Left lung (tissue), 14 donors: ENCODE measurements around the gene ENTPD1. TPM values are rescaled to one million over a fixed set of nuclear protein-coding genes. Genes with fewer than 3 reads are reported as not detected.

Experiments
- ATAC-seq: fragments of 200-7000 bp; cut with Tn5 transposase; one replicate; pipeline ENCODE4 v1.9.1; 2020; ENCODE audit warnings: moderate library complexity
- DNase-seq, 4 donors: peaks; one replicate each; pipeline ENCODE4 v3.0.0-alpha.2; 2013 to 2020
- H3K27ac ChIP-seq, 2 donors: fragments of 200-600 bp; sonication (generic) in 1 of 2; one replicate each; pipeline versions ENCODE4 v1.5.0 to v1.8.0; 2020 to 2021
- H3K27me3 ChIP-seq, 2 donors: fragments of 200-600 bp; sonication (generic) in 1 of 2; one replicate each; pipeline versions ENCODE4 v1.5.0 to v1.8.0; 2020 to 2021
- H3K36me3 ChIP-seq, 2 donors: fragments of 200-600 bp; sonication (generic) in 1 of 2; one replicate each; pipeline versions ENCODE4 v1.5.0 to v1.8.0; 2020 to 2021
- H3K4me1 ChIP-seq, 2 donors: fragments of 200-600 bp; one replicate each; pipeline ENCODE4 v1.8.0; 2021
- H3K4me3 ChIP-seq, 2 donors: fragments of 200-600 bp; sonication (generic) in 1 of 2; one replicate each; pipeline versions ENCODE4 v1.5.0 to v1.8.0; 2020 to 2021; ENCODE audit warnings: mild to moderate bottlenecking in 1 of 2
- H3K9me3 ChIP-seq, 2 donors: fragments of 200-600 bp; sonication (generic) in 1 of 2; one replicate each; pipeline versions ENCODE4 v1.5.0 to v1.8.0; 2020 to 2021
- intact Hi-C, 2 donors: fragments of 100-400 bp; cut with DNase I; formaldehyde crosslinking; loops; one replicate each; pipeline versions ENCODE4 v1.11.2 to v1.14.2; 2022
- long read RNA-seq, 12 donors: library from polyadenylated mRNA in 2 of 12; unstranded in 2 of 12; transcript quantifications; one replicate each; pipeline ENCODE4 v2.0.0 and lab custom pipeline, GENCODE V29; 2019 to 2026
- polyA plus RNA-seq, 6 donors: library from polyadenylated mRNA; unstranded; fragments of 120-200 nt; gene quantifications; one replicate each; pipeline ENCODE4 v1.2.1, GENCODE V29; 2013; ENCODE audit not compliant: insufficient read length in 6 of 6
- total RNA-seq, 2 donors: library from RNA; stranded (reverse); fragmentation: NEBNext Ultra II Directional; extraction: Animal tissue kit (Norgen Biotek cat#: 25700); gene quantifications; one replicate each; pipeline ENCODE4 v1.2.1, GENCODE V29; 2021
- TF ChIP-seq, protein P1 (sequence below), 2 donors: fragments of 200-600 bp; sonication (generic) in 1 of 2; IDR thresholded peaks; one replicate each; pipeline versions ENCODE4 v1.5.0 to v1.8.0; 2021; ENCODE audit warnings: antibody characterized with exemption in 2 of 2
- donor health status: DM: no; HTN: yes; CAD: no.
- donor health status: DM: no; HTN: no; CAD: no.

The ENTPD1 gene, protein sequence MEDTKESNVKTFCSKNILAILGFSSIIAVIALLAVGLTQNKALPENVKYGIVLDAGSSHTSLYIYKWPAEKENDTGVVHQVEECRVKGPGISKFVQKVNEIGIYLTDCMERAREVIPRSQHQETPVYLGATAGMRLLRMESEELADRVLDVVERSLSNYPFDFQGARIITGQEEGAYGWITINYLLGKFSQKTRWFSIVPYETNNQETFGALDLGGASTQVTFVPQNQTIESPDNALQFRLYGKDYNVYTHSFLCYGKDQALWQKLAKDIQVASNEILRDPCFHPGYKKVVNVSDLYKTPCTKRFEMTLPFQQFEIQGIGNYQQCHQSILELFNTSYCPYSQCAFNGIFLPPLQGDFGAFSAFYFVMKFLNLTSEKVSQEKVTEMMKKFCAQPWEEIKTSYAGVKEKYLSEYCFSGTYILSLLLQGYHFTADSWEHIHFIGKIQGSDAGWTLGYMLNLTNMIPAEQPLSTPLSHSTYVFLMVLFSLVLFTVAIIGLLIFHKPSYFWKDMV
- total RNA-seq (10 to 100 TPM; 31.4 to 37.6 TPM), polyA plus RNA-seq (10 to 100 TPM; 20.2 to 29.4 (median 22.8) TPM)
- long read RNA-seq, donor 1, transcript ENTPD1-201 (10 exons, 2,035 nt), result major isoform, 7 of 7 reads
- long read RNA-seq, donor 1, partial matches to known transcripts, result 0 of 7 reads
- long read RNA-seq, donor 1, other reads (novel, unspliced or antisense), result 0 of 7 reads
- long read RNA-seq, donor 2, partial matches to known transcripts, result 5 of 7 reads
- long read RNA-seq, donor 2, other reads (novel, unspliced or antisense), result 0 of 7 reads
- long read RNA-seq, donor 3, partial matches to known transcripts, result 0 of 2 reads
- long read RNA-seq, donor 3, other reads (novel, unspliced or antisense), result 0 of 2 reads
- long read RNA-seq, donor 4, transcript ENTPD1-201 (10 exons, 2,035 nt), result major isoform, 10 of 14 reads
- long read RNA-seq, donor 4, partial matches to known transcripts, result 2 of 14 reads
- long read RNA-seq, donor 4, other reads (novel, unspliced or antisense), result 2 of 14 reads
- long read RNA-seq, donor 5, partial matches to known transcripts, result 9 of 11 reads
- long read RNA-seq, donor 5, other reads (novel, unspliced or antisense), result 0 of 11 reads
- long read RNA-seq, donor 6, partial matches to known transcripts, result 9 of 12 reads
- long read RNA-seq, donor 6, other reads (novel, unspliced or antisense), result 0 of 12 reads
- long read RNA-seq, donor 7, transcript ENTPD1-201 (10 exons, 2,035 nt), result major isoform, 6 of 13 reads
- long read RNA-seq, donor 7, partial matches to known transcripts, result 7 of 13 reads
- long read RNA-seq, donor 7, other reads (novel, unspliced or antisense), result 0 of 13 reads
- long read RNA-seq, donor 8, partial matches to known transcripts, result 6 of 7 reads
- long read RNA-seq, donor 8, other reads (novel, unspliced or antisense), result 0 of 7 reads
- long read RNA-seq, donor 9, result 0 reads
- long read RNA-seq, donor 10, transcript ENTPD1-201 (10 exons, 2,035 nt), result major isoform, 8 of 14 reads
- long read RNA-seq, donor 10, partial matches to known transcripts, result 0 of 14 reads
- long read RNA-seq, donor 10, other reads (novel, unspliced or antisense), result 6 of 14 reads
- long read RNA-seq, donor 11, transcript ENTPD1-201 (10 exons, 2,035 nt), result major isoform, 7 of 13 reads
- long read RNA-seq, donor 11, partial matches to known transcripts, result 5 of 13 reads
- long read RNA-seq, donor 11, other reads (novel, unspliced or antisense), result 0 of 13 reads
- long read RNA-seq, donor 12, partial matches to known transcripts, result 0 of 1 reads
- long read RNA-seq, donor 12, other reads (novel, unspliced or antisense), result 0 of 1 reads

DNA sequence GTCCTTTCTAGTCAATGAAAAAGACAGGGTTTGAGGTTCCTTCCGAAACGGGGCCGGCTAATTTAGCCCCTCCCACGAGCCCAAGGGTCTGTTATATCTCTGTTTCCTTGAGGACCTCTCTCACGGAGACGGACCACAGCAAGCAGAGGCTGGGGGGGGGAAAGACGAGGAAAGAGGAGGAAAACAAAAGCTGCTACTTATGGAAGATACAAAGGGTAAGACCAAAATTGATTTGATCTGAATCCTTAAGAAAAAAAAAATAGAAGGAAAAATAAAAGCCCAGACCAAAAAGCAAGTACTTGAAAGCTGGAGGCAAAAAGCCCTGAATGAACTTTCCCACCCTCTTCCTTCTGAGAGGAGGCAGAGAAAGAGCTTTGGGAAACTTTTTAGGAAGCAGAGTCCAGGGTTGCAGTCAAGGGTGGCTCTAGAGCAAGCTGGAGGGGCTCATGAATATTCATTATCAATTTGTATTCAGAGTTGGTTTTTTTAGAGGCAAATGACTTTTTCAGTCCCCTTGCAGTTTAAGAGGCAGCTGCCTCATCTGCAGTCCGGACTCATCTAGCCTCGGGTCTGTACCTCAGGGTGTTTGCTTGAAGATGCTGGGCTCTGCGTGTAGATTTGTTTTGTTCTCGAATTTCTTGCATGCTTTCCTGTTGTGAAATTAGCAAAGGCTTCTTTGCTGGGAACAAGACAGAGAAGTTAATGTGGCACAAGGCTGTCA lies at the start of gene ENTPD1:
Gene ENTPD1, plus strand, starts transcription at position 123 of the 721 bp plus-strand sequence. Its CDS starts 77 bp downstream, at position 200.
- Histone ChIP-seq H3K4me1 (peaks cover 0 to 41% of the 10 kb centered on the region in 2 donors), H3K27ac (peak within 1 kb of the TSS; percentile 75 to 91), H3K4me3 (peak within 1 kb of the TSS; percentile 26 to 37), H3K27me3 (no peaks in the 10 kb centered on the region), H3K36me3 (no peaks in the 10 kb centered on the region), H3K9me3 (no peaks in the 10 kb centered on the region)
- TF ChIP-seq, protein P1, sequence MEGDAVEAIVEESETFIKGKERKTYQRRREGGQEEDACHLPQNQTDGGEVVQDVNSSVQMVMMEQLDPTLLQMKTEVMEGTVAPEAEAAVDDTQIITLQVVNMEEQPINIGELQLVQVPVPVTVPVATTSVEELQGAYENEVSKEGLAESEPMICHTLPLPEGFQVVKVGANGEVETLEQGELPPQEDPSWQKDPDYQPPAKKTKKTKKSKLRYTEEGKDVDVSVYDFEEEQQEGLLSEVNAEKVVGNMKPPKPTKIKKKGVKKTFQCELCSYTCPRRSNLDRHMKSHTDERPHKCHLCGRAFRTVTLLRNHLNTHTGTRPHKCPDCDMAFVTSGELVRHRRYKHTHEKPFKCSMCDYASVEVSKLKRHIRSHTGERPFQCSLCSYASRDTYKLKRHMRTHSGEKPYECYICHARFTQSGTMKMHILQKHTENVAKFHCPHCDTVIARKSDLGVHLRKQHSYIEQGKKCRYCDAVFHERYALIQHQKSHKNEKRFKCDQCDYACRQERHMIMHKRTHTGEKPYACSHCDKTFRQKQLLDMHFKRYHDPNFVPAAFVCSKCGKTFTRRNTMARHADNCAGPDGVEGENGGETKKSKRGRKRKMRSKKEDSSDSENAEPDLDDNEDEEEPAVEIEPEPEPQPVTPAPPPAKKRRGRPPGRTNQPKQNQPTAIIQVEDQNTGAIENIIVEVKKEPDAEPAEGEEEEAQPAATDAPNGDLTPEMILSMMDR (IDR thresholded peaks at IDR 0.05), result no peak
- DNase-seq (peak in 2 of 4 donors; percentile 16 to 44), ATAC-seq (peak; percentile 31)
- intact Hi-C loops, result no loop called here

DNA sequence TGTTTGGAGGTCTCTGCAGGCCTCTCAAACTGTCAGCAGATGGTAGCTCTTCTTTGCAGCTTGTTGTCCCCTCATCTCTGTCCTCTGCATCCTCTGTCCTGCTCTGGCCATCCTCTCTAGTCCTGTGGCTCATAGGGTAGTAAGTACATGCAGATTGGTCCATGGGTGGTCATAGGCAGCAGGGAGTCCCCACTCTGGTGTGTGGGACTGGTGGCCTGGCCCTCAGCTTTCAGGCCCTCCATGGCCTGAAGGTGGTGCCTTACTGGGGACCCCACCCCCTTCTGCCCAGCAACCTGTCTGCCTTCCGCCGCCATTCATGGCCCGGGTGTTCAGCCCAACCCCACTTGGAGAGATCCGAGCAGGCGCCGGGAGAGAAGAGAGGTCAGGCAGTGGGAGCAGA lies 49.4 kb upstream of the ENTPD1 start:
- H3K27ac ChIP-seq, result no peak overlapping the region
- intact Hi-C loops, result no loop called here
- H3K36me3 ChIP-seq, result no peaks in the 10 kb centered on the region
- peaks cover 0 to 3% of the 10 kb centered on the region in 2 donors for H3K9me3 ChIP-seq
- ATAC-seq (no peak), DNase-seq (no peak)
- H3K4me3 ChIP-seq, result no peak overlapping the region
- H3K27me3 ChIP-seq, result no peaks in the 10 kb centered on the region
- H3K4me1 ChIP-seq, result no peaks in the 10 kb centered on the region
- TF ChIP-seq, protein P1 (IDR thresholded peaks at IDR 0.05), result no peak

DNA sequence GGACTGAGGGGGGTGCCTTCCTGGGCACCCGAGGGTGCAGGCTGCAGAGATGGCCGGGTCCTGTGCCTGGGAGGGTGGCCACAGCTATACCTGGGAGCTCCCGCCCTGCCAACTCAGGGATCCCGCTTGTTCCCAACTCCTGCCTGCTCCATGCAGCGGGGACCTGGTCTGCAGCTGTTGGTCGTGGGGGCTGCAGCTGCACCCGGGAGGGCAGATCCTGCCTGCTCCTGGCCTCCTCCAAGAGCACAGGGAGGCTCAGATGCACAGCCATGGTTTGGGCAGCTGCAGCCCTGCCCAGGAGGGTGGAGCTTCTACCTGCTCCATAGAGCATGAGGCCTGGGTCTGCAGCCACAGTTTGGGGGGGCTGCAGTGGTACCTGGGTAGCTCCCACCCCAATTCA lies 49.0 kb upstream of the ENTPD1 start:
- Histone ChIP-seq H3K36me3 (no peaks in the 10 kb centered on the region), H3K4me1 (no peaks in the 10 kb centered on the region), H3K27me3 (no peaks in the 10 kb centered on the region), H3K27ac (no peak overlapping the region), H3K4me3 (no peak overlapping the region), H3K9me3 (peaks cover 0 to 3% of the 10 kb centered on the region in 2 donors)
- TF ChIP-seq, protein P1 (IDR thresholded peaks at IDR 0.05), result no peak
- no peak for ATAC-seq
- no peak for DNase-seq
- intact Hi-C loops, result no loop called here

DNA sequence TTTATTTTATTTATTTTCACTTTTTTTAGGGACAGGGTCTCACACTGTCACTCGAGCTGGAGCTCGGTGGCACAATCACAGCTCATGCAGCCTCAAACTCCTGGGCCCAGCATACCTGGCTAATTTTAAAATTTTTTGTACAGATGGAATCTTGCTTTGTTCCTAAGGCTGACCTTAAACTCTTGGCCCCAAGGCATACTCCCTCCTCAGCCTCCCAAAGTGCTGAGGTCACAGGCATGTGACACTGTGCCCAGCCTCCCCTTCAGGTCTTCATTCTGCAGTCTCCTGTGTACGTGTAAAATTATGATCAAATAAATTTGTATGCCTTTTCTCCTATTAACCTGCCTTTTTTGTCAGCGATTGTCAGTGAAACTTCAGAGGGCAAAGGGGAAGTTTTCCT lies 44.5 kb upstream of the ENTPD1 start:
- DNase-seq, result no peak
- Histone ChIP-seq H3K4me3 (no peak overlapping the region), H3K4me1 (peaks cover 0 to 6% of the 10 kb centered on the region in 2 donors), H3K9me3 (no peaks in the 10 kb centered on the region), H3K36me3 (no peaks in the 10 kb centered on the region), H3K27me3 (no peaks in the 10 kb centered on the region), H3K27ac (no peak overlapping the region)
- intact Hi-C loops, result no loop called here
- TF ChIP-seq, protein P1 (IDR thresholded peaks at IDR 0.05), result no peak
- ATAC-seq, result no peak
